SK-N-SH (cell line): ENCODE data around the gene ATP5F1A. TPM values are rescaled to one million over a fixed set of nuclear protein-coding genes. Genes with fewer than 3 reads are reported as not detected.

ENCODE experiments used
- CTCF ChIA-PET: fragments of 300-600, 350-600 bp; formaldehyde crosslinking; extraction: SDS; loops from one replicate; lab custom pipeline; 2021; lab: Yijun Ruan, JAX
- POLR2A ChIA-PET: fragments of 350-600 bp; sonication (Branson Sonifier 250); formaldehyde crosslinking; extraction: SDS; loops from one replicate; lab custom pipeline; 2020; ENCODE audit warnings: antibody characterized with exemption, inconsistent platforms; lab: Yijun Ruan, JAX
- DNase-seq: peaks from one replicate; pipeline ENCODE4 v3.0.0; 2012
- H2AFZ ChIP-seq: fragments of 200-600 bp; sonication (generic); 2 replicates; pipeline ENCODE4 v1.8.1; 2016; ENCODE audit warnings: antibody characterized with exemption, mild to moderate bottlenecking, low read depth
- H3F3A ChIP-seq: fragments of 200-600 bp; sonication (generic); replicated peaks from 2 replicates; pipeline ENCODE3; 2016; ENCODE audit warnings: antibody characterized with exemption, mild to moderate bottlenecking; ENCODE audit not compliant: insufficient read depth
- H3K27ac ChIP-seq, 2 experiments: fragments of 200-500 bp in 1 of 2; fragments of 200-600 bp in 1 of 2; sonication (Bioruptor generic) in 1 of 2; sonication (generic), shearing (Covaris generic) in 1 of 2; 2 replicates each; pipeline versions ENCODE4 v1.5.1 to v1.6.1; 2014 to 2016; ENCODE audit warnings: low read depth in 2 of 2, inconsistent platforms in 1 of 2, low read length in 1 of 2, mild to moderate bottlenecking in 1 of 2, mixed read lengths in 1 of 2
- H3K27me3 ChIP-seq: fragments of 200-600 bp; sonication (generic), shearing (Covaris generic); 2 replicates; pipeline ENCODE4 v1.6.1; 2016; ENCODE audit warnings: mixed run types; ENCODE audit not compliant: insufficient read depth
- H3K36me3 ChIP-seq, 2 experiments: fragments of 200-500 bp in 1 of 2; fragments of 200-600 bp in 1 of 2; sonication (Bioruptor generic) in 1 of 2; sonication (generic) in 1 of 2; replicated peaks in 1 of 2; 2 replicates each; pipeline versions ENCODE3 to v1.5.1; 2014 to 2016; ENCODE audit warnings: low read length in 1 of 2, mild to moderate bottlenecking in 1 of 2; ENCODE audit not compliant: insufficient read depth in 2 of 2, control insufficient read depth in 1 of 2
- H3K4me1 ChIP-seq, 2 experiments: fragments of 200-500 bp in 1 of 2; fragments of 200-600 bp in 1 of 2; sonication (Bioruptor generic) in 1 of 2; sonication (generic), shearing (Covaris generic) in 1 of 2; 2 replicates each; pipeline versions ENCODE4 v1.5.1 to v1.6.1; 2014 to 2016; ENCODE audit warnings: low read depth in 1 of 2, low read length in 1 of 2, mixed run types in 1 of 2; ENCODE audit not compliant: insufficient read depth in 2 of 2, control insufficient read depth in 1 of 2
- H3K4me2 ChIP-seq: fragments of 200-600 bp; sonication (generic), shearing (Covaris generic); 2 replicates; pipeline ENCODE4 v1.6.1; 2017; ENCODE audit warnings: mixed run types
- H3K4me3 ChIP-seq, 2 experiments: fragments of 200-500 bp in 1 of 2; fragments of 200-600 bp in 1 of 2; sonication (Bioruptor generic) in 1 of 2; sonication (generic), shearing (Covaris generic) in 1 of 2; 2 replicates each; pipeline versions ENCODE4 v1.5.1 to v1.8.1; 2014 to 2016; ENCODE audit warnings: low read depth in 2 of 2, inconsistent platforms in 1 of 2, low read length in 1 of 2, mild to moderate bottlenecking in 1 of 2, mixed read lengths in 1 of 2, moderate library complexity in 1 of 2
- H3K79me2 ChIP-seq: fragments of 200-600 bp; sonication (generic); 2 replicates; pipeline ENCODE4 v1.8.1; 2017; ENCODE audit warnings: mild to moderate bottlenecking; ENCODE audit not compliant: insufficient read depth
- H3K9ac ChIP-seq: fragments of 200-600 bp; sonication (generic); 2 replicates; pipeline ENCODE4 v1.6.1; 2017; ENCODE audit warnings: mixed run types
- H3K9me2 ChIP-seq: fragments of 200-600 bp; sonication (generic); 2 replicates; pipeline ENCODE4 v1.6.1; 2017; ENCODE audit warnings: mixed run types
- H3K9me3 ChIP-seq: fragments of 200-600 bp; sonication (generic); 2 replicates; pipeline ENCODE4 v1.6.1; 2017; ENCODE audit warnings: mixed run types, mild to moderate bottlenecking, moderate library complexity
- H4K20me1 ChIP-seq: fragments of 200-600 bp; sonication (generic); 2 replicates; pipeline ENCODE4 v1.6.1; 2017; ENCODE audit warnings: mild to moderate bottlenecking, mixed run types; ENCODE audit not compliant: insufficient read depth
- CHD2 ChIP-seq: fragments of 150-350 bp; IDR thresholded peaks from 2 replicates; pipeline ENCODE4 v1.6.1; 2018; ENCODE audit warnings: low read length; ENCODE audit not compliant: partially characterized antibody
- FOSL2 ChIP-seq: IDR thresholded peaks from 2 replicates; pipeline ENCODE4 v1.4.0; 2012; ENCODE audit warnings: low read depth, mild to moderate bottlenecking, moderate library complexity, borderline replicate concordance
- GABPA ChIP-seq: IDR thresholded peaks from 2 replicates; pipeline ENCODE4 v1.4.0; 2012; ENCODE audit warnings: low read depth, mild to moderate bottlenecking
- GATA2 ChIP-seq: sonication (generic); formaldehyde crosslinking; IDR thresholded peaks from 2 replicates; pipeline ENCODE4 v1.5.0; 2020; ENCODE audit warnings: mild to moderate bottlenecking, missing genetic modification reagents
- NRF1 ChIP-seq: IDR thresholded peaks from 2 replicates; pipeline ENCODE4 v1.6.1; 2012; ENCODE audit warnings: low read depth, mild to moderate bottlenecking, low read length
- POLR2AphosphoS5 ChIP-seq: IDR thresholded peaks from 2 replicates; pipeline ENCODE4 v1.6.1; 2012; ENCODE audit warnings: low read depth, low read length
- RFX5 ChIP-seq: IDR thresholded peaks from 2 replicates; pipeline ENCODE4 v1.6.1; 2012; ENCODE audit warnings: mild to moderate bottlenecking, improper control_type of control experiment, low read length
- SIN3A ChIP-seq: IDR thresholded peaks from 2 replicates; pipeline ENCODE4 v1.6.1; 2012; ENCODE audit warnings: low read depth, mild to moderate bottlenecking, low read length, moderate library complexity, borderline replicate concordance
- TCF12 ChIP-seq: IDR thresholded peaks from 2 replicates; pipeline ENCODE4 v1.4.0; 2012
- YY1 ChIP-seq: IDR thresholded peaks from 2 replicates; pipeline ENCODE4 v1.4.0; 2012; ENCODE audit warnings: low read depth, mild to moderate bottlenecking
- WGBS: methylation state at CpG from one replicate; pipeline ENCODE4 v1.1.6; 2017; ENCODE audit warnings: low lambda C conversion rate; 5-methylcytosine and 5-hydroxymethylcytosine counted together
- polyA plus RNA-seq, 3 experiments: library from polyadenylated mRNA; depleted of rRNA; stranded (reverse); fragments of >200 nt; gene quantifications; 2 replicates each; pipeline ENCODE4 v1.2.3, GENCODE V29; 2012
- TF ChIP-seq, protein P1 (sequence below): IDR thresholded peaks from 2 replicates; pipeline ENCODE4 v1.6.1; 2012; ENCODE audit warnings: mild to moderate bottlenecking, low read depth, low read length, moderate library complexity
- TF ChIP-seq, protein P2 (sequence below): IDR thresholded peaks from 2 replicates; pipeline ENCODE4 v1.4.0; 2012; ENCODE audit warnings: low read depth
- TF ChIP-seq, protein P3 (sequence below): IDR thresholded peaks from 2 replicates; pipeline ENCODE4 v1.4.0; 2012; ENCODE audit warnings: low read depth, borderline replicate concordance

Gene ATP5F1A
- polyA plus RNA-seq, 1 of the 3 experiments (the other 2 are of a cell fraction) = 610 TPM

DNA sequence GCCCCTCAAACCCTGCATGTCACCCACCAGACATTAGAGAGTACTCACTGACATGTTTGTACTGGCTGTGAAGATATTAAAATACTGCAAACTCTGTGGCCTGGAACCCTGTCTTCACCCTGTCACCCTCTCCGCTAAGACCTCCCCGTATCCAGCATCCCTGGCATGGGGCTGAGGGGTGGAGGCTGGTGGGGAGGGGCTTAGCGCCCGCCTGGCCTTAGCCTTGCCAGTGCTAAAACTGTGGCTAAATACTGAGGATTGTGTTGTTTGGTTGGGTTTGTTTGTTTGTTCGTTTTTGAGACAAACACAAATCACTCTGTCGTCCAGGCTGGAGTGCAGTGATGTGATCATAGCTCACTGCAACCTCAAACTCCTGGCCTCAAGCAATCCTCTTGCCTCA, 27.9 kb downstream of the ATP5F1A start (continued):
- TF ChIP-seq POLR2AphosphoS5 (no peak), GATA2 (CRISPR knock-in tag) (no peak), NRF1 (no peak), SIN3A (no peak), GABPA (no peak)

DNA sequence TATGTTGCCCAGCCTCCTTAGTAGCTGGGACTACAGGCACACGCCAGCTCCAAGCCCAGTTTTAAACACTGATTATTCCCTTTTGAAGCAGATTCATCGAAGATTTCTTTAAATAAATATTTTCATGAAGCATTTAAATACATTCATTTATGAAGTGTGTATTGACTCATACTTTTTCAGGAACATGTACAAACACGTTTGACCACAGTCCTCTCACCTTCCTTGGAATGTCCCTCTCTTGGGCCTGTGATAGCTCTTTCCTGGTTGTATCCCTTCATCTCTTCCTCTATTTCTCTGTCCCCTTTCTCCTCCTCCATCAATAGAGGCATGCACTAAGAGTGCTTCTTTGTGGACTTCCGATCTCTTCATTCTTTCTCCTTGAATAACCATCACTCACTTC, 28.6 kb downstream of the ATP5F1A start:
- ChIA-PET CTCF (interaction anchor here (0.8 to 1.3 kb wide), 4 partner anchors 9 to 448 kb away, joined by 3 to 4 read pairs (median 3); no protein-coding TSS in a partner anchor), POLR2A (no interaction called here)
- no peak for DNase-seq
- Histone ChIP-seq H3K36me3 (no peaks in the 10 kb centered on the region), H3K4me3 (no peak overlapping the region), H3K4me1 (peaks cover 0 to 9% of the 10 kb centered on the region in 2 experiments; a peak in 1 of 4 replicates), H3K79me2 (peaks cover 17% of the 10 kb centered on the region; the same call in 1 of the 2 replicates), H2AFZ (no peak overlapping the region), H4K20me1 (no peaks in the 10 kb centered on the region), H3K4me2 (no peak overlapping the region), H3K9me2 (no peaks in the 10 kb centered on the region), H3K27ac (no peak overlapping the region), H3K9me3 (no peaks in the 10 kb centered on the region), H3F3A (peaks cover 16% of the 10 kb centered on the region), H3K27me3 (no peaks in the 10 kb centered on the region), H3K9ac (no peak overlapping the region)
- TF ChIP-seq YY1 = no peak
- TF ChIP-seq, protein P1, sequence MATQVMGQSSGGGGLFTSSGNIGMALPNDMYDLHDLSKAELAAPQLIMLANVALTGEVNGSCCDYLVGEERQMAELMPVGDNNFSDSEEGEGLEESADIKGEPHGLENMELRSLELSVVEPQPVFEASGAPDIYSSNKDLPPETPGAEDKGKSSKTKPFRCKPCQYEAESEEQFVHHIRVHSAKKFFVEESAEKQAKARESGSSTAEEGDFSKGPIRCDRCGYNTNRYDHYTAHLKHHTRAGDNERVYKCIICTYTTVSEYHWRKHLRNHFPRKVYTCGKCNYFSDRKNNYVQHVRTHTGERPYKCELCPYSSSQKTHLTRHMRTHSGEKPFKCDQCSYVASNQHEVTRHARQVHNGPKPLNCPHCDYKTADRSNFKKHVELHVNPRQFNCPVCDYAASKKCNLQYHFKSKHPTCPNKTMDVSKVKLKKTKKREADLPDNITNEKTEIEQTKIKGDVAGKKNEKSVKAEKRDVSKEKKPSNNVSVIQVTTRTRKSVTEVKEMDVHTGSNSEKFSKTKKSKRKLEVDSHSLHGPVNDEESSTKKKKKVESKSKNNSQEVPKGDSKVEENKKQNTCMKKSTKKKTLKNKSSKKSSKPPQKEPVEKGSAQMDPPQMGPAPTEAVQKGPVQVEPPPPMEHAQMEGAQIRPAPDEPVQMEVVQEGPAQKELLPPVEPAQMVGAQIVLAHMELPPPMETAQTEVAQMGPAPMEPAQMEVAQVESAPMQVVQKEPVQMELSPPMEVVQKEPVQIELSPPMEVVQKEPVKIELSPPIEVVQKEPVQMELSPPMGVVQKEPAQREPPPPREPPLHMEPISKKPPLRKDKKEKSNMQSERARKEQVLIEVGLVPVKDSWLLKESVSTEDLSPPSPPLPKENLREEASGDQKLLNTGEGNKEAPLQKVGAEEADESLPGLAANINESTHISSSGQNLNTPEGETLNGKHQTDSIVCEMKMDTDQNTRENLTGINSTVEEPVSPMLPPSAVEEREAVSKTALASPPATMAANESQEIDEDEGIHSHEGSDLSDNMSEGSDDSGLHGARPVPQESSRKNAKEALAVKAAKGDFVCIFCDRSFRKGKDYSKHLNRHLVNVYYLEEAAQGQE = no peak
- TF ChIP-seq CHD2 = no peak
- TF ChIP-seq TCF12 = no peak
- TF ChIP-seq, protein P2, sequence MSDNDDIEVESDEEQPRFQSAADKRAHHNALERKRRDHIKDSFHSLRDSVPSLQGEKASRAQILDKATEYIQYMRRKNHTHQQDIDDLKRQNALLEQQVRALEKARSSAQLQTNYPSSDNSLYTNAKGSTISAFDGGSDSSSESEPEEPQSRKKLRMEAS = no peak
- no peak for TF ChIP-seq POLR2AphosphoS5
- TF ChIP-seq, protein P3, sequence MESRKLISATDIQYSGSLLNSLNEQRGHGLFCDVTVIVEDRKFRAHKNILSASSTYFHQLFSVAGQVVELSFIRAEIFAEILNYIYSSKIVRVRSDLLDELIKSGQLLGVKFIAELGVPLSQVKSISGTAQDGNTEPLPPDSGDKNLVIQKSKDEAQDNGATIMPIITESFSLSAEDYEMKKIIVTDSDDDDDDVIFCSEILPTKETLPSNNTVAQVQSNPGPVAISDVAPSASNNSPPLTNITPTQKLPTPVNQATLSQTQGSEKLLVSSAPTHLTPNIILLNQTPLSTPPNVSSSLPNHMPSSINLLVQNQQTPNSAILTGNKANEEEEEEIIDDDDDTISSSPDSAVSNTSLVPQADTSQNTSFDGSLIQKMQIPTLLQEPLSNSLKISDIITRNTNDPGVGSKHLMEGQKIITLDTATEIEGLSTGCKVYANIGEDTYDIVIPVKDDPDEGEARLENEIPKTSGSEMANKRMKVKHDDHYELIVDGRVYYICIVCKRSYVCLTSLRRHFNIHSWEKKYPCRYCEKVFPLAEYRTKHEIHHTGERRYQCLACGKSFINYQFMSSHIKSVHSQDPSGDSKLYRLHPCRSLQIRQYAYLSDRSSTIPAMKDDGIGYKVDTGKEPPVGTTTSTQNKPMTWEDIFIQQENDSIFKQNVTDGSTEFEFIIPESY = no peak
- no peak for TF ChIP-seq FOSL2
- no peak for TF ChIP-seq RFX5
- no peak for TF ChIP-seq NRF1
- WGBS = 90% methylated on average over 4 of the region's 4 CpGs
